Forelimb muscle (tissue), 1 donor: ENCODE results near the gene OR5AL1. TPM values are rescaled to one million over a fixed set of nuclear protein-coding genes. Genes with fewer than 3 reads are reported as not detected.
"Not testable (repeated sequence)": the region's sequence is repeated elsewhere in the genome, so short reads cannot be mapped to it uniquely, and the experiment has no call there.

Experiments
- DNase-seq: peaks from one replicate; pipeline ENCODE4 v3.0.0-alpha.2; 2013; ENCODE audit warnings: low read depth
- polyA plus RNA-seq: library from polyadenylated mRNA; unstranded; fragments of 120-200 nt; gene quantifications from one replicate; pipeline ENCODE4 v1.2.1, GENCODE V29; 2013; ENCODE audit not compliant: insufficient read length

The OR5AL1 gene
- polyA plus RNA-seq, result not detected

DNA sequence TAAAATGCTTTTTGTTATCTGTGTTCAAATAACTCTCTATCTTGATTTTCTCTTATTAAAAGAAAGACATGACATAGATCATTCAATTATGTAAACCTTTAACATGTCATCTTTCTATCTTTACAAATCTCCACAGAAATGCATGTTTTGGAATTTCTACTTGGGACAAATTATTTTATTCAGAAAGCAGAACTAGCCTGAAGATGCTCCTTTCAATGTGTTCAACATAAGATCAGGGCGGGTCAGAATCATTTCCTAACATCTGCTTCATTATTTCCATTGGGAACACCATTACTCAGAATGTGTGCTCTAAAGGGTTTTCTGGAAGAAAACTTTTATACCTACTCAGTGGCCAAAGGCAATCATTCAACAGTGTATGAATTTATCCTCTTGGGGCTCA is at the start of gene OR5AL1:
Gene OR5AL1, plus strand, starts transcription at position 301 of the 400 bp plus-strand sequence.
- no peak for DNase-seq

GRCh38 chr11:56375324-56375723 is 37.2 kb upstream of the OR5AL1 start, which contains the start of gene OR8U1:
Gene OR8U1, plus strand, starts transcription at chr11:56375624. Its CDS starts 0 bp downstream, at chr11:56375624.
- no peak for DNase-seq

- DNase-seq, result no peak
Measured at GRCh38 chr11:56380120-56380519, 32.4 kb upstream of the OR5AL1 start.

DNA sequence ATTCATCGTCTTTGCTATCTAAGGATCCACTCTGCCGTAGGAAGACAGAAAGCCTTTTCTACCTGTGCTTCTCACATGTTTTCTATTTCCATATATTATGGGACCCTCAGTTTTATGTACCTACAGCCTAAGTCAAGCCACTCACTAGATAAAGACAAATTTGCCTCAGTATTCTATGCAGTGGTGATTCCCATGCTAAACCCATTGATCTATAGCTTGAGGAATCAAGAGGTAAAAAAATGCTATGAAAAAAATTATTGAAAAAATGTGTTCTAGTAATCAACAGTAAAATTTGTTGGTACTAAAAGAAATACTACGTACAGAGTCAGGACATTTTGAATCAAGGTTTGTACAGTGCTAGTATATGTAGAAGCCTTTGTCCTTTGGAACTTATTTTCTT is 18.1 kb upstream of the OR5AL1 start:
- no peak for DNase-seq

DNA sequence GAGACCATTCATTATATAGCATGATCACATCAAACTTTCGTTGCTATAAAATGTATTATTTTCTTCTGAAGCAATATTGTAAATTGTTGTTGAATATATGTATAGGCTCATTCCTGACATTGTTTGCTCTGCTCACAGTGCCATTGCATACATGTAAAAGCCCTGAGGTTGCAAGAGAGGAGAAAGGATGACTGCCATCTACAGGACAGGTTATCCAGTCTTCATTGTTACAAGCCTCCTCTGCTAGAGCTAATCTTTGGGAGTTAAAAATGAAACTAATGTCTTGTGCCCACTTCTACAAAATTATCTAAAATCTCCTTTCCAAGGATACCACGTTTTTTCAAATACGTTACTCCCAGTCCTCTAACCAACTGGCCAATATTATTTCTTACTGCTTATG is 16.4 kb upstream of the OR5AL1 start:
- DNase-seq, result no peak

DNA sequence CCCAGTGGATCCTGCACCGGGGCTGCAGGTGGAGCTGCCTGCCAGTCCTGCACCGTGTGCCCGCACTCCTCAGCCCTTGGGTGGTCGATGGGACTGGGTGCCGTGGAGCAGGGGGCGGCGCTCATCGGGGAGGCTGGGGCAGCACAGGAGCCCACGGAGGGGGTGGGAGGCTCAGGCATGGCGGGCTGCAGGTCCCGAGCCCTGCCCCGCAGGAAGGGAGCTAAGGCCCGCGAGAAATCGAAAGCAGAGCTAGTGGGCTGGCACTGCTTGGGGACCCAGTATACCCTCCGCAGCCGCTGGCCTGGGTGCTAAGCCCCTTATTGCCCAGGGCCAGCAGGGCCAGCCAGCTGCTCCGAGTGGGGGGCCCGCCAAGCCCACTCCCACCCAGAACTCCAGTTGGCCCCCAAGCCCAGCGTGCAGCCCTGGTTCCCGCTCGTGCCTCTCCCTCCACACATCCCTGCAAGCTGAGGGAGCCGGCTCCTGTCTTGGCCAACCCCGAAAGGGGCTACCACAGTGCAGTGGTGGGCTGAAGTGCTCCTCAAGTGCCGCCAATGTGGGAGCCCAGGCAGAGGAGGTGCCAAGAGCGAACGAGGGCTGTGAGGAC is 10.5 kb upstream of the OR5AL1 start:
- DNase-seq, result not testable (repeated sequence)

- DNase-seq, result no peak
Measured at GRCh38 chr11:56404393-56404792, 8.1 kb upstream of the OR5AL1 start.

GRCh38 chr11:56410801-56411200 is 1.7 kb upstream of the OR5AL1 start:
- no peak for DNase-seq

GRCh38 chr11:56453521-56453920 is 41.0 kb downstream of the OR5AL1 start:
- DNase-seq, result no peak

DNA sequence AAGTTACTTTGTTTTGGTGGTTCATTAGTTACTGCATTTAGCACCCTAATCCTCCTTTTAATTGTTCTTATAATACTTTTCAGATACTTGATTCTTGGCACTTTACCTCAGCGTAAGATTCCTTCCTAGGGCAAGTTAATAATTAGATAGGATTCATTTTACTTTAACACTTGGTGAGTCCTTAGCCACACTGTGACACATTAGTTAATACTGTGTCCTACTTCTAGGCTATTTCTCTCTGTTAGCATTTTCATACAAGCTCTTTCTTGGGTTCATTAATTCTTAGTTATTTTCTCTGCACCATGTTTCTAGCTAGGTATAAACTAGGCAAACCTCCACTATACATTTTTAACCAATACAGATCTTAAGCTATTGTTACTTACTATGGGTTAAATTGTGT is 44.6 kb downstream of the OR5AL1 start:
- DNase-seq, result no peak

Other genes with a start within 250 kb of the OR5AL1 start
- gene OR5J2, start 236.1 kb upstream of the OR5AL1 start, polyA plus RNA-seq, result not detected
- not detected for gene OR5T2, start 178.4 kb upstream of the OR5AL1 start, polyA plus RNA-seq
- not detected for gene OR5T3, start 160.4 kb upstream of the OR5AL1 start, polyA plus RNA-seq
- gene OR5T1, start 138.5 kb upstream of the OR5AL1 start, polyA plus RNA-seq, result not detected
- gene OR8H1, start 120.4 kb upstream of the OR5AL1 start, polyA plus RNA-seq, result not detected
- gene OR8K3, start 97.6 kb upstream of the OR5AL1 start, polyA plus RNA-seq, result not detected
- gene OR8K1, start 66.7 kb upstream of the OR5AL1 start, polyA plus RNA-seq, result not detected
- gene OR8J1, start 58.4 kb upstream of the OR5AL1 start, polyA plus RNA-seq, result not detected
- not detected for gene OR8U1, start 37.1 kb upstream of the OR5AL1 start, polyA plus RNA-seq
- not detected for gene OR5M3, start 60.7 kb downstream of the OR5AL1 start, polyA plus RNA-seq
- gene OR5M8, start 78.7 kb downstream of the OR5AL1 start, polyA plus RNA-seq, result not detected
- not detected for gene OR5M11, start 130.6 kb downstream of the OR5AL1 start, polyA plus RNA-seq
- gene OR5M10, start 165.0 kb downstream of the OR5AL1 start, polyA plus RNA-seq, result not detected
- not detected for gene OR5M1, start 202.2 kb downstream of the OR5AL1 start, polyA plus RNA-seq
- gene OR5AP2, start 229.7 kb downstream of the OR5AL1 start, polyA plus RNA-seq, result not detected